Measurements from ENCODE around the gene DECR2. TPM values are rescaled to one million over a fixed set of nuclear protein-coding genes. Genes with fewer than 3 reads are reported as not detected.

Gene DECR2
- total and polyA plus RNA-seq, 12 donors, result 7.0 to 26.0 (median 11.6) TPM

DNA sequence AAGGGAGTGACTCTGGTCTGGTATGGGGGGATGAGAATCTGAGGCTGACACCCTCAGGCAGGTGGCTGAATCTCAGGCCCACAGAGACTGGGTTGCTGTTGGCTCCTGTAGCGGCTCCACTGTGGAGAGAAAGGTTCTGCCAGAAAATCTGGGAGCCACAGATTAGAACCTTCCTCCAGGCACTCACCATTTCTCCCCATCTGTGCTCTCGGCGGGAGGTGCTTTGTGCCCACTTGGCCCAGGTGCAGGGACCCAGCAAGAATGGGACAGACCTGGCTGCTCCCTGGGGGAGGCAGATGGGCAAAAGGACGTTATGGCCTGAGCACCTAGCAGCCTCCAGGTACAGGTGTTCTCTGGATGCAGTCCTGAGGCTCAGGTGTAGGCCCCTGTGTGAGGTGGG is 43.9 kb downstream of the DECR2 start:
- intact Hi-C loops (cut with DNase I), result no loop called here
- DNase-seq, result no peak
- TF ChIP-seq, protein P1, sequence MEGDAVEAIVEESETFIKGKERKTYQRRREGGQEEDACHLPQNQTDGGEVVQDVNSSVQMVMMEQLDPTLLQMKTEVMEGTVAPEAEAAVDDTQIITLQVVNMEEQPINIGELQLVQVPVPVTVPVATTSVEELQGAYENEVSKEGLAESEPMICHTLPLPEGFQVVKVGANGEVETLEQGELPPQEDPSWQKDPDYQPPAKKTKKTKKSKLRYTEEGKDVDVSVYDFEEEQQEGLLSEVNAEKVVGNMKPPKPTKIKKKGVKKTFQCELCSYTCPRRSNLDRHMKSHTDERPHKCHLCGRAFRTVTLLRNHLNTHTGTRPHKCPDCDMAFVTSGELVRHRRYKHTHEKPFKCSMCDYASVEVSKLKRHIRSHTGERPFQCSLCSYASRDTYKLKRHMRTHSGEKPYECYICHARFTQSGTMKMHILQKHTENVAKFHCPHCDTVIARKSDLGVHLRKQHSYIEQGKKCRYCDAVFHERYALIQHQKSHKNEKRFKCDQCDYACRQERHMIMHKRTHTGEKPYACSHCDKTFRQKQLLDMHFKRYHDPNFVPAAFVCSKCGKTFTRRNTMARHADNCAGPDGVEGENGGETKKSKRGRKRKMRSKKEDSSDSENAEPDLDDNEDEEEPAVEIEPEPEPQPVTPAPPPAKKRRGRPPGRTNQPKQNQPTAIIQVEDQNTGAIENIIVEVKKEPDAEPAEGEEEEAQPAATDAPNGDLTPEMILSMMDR (IDR thresholded peaks at IDR 0.05), result no peak
- 85 to 92% methylated on average over 4 of the region's 4 CpGs for WGBS, 2 donors
- Histone ChIP-seq H3K9me3 (no peaks in the 10 kb centered on the region), H3K4me1 (peaks cover 0 to 8% (median 0%) of the 10 kb centered on the region in 9 donors), H3K27me3 (no peaks in the 10 kb centered on the region), H3K4me3 (no peak overlapping the region), H3K36me3 (peaks cover 0 to 18% (median 0%) of the 10 kb centered on the region in 9 donors), H3K27ac (no peak overlapping the region)
- ATAC-seq, result peak in 1 of 8 donors; percentile 12

DNA sequence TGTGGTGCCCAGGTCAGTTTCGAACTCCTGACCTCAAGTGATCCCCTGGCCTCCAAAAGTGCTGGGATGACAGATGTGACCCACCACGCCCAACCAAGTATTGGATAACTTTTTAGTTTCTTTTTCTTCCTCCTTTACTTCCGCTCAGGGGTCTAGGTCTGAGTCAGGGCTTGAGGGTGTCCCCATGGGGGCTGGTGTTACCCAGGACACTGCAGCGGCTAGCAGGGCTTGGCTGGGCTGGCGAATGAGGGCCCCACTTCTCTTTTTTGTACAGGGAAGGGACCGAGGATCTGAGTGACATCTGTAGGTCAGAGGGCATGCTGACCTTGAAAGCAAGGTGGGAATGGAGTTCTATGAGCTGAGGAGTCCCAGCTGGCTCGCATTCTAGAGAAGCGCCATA is 48.7 kb downstream of the DECR2 start:
- Histone ChIP-seq H3K36me3 (no peaks in the 10 kb centered on the region), H3K9me3 (no peaks in the 10 kb centered on the region), H3K27ac (no peak overlapping the region), H3K27me3 (no peaks in the 10 kb centered on the region), H3K4me1 (peaks cover 0 to 9% (median 0%) of the 10 kb centered on the region in 9 donors), H3K4me3 (no peak overlapping the region)
- no peak for DNase-seq
- WGBS, 2 donors, result 83 to 84% methylated on average over 8 of the region's 8 CpGs
- ATAC-seq, result no peak
- intact Hi-C loops (cut with DNase I), result no loop called here
- TF ChIP-seq, protein P1 (IDR thresholded peaks at IDR 0.05), result no peak

DNA sequence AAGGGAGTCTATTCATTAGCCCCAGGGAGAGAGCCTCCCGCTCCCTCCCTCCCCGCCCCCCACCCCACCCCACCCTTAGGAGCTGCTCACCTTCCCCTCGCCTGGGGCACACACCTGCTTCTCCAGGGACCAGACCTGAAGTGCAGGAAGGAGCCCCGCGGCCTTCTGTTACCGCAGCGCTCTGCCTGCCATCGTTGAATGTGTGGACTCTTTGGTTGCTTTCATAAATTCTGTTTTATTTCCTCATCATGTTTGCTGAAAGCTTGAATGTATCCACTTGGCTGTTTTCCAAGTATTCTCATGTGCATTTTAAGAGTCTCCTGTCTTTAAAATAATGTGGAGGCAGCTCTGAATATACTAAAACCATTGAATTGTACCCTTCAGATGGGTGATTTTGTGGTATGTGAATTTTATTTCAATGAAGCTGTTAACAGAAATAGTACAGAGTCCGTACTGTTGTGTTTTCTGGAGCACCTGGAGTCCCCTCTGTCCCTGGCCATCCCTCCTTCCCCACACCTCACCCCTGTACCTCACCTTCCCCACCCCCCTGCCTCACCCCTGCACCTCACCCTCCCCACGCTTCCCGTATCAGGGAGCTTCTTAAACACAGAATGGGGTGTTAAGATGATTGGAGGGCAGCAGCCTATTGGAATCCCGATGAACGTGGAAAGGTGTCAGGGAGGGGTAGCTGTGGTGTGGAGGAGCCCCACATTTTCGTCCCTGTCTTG is 49.3 kb downstream of the DECR2 start:
- 80 to 85% methylated on average over 14 of the region's 14 CpGs for WGBS, 2 donors
- TF ChIP-seq, protein P1 (IDR thresholded peaks at IDR 0.05), result no peak
- no peak for DNase-seq
- Histone ChIP-seq H3K36me3 (peaks cover 0 to 3% (median 0%) of the 10 kb centered on the region in 9 donors), H3K4me1 (peaks cover 0 to 9% (median 0%) of the 10 kb centered on the region in 9 donors), H3K27ac (no peak overlapping the region), H3K27me3 (no peaks in the 10 kb centered on the region), H3K4me3 (no peak overlapping the region), H3K9me3 (no peaks in the 10 kb centered on the region)
- intact Hi-C loops (cut with DNase I), result no loop called here
- no peak for ATAC-seq

DNA sequence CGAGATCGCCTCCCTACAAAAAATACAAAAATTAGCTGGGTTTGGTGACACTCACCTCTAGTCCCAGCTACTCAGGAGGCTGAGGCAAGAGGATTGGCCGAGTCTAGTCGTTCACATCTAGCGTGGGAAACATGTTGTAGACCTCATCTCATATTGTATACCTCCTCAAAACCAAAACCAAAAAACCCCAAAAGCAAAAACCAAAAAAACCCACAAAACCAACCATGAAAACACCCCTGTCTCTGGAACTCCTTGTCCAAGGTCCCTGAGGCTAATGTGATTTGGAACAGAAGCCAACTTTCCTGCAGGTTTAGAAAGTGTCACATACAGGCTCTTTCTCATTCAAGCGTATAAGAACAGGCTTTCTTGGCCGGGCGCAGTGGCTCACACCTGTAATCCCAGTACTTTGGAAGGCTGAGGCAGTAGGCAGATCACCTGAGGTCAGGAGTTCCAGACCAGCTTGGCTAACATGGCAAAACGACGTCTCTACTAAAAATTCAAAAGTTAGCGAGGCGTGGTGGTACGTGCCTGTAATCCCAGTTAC is 52.8 kb downstream of the DECR2 start:
- no peak for DNase-seq
- WGBS, 2 donors, result 94% methylated on average over 13 of the region's 13 CpGs
- no peak for ATAC-seq
- TF ChIP-seq, protein P1 (IDR thresholded peaks at IDR 0.05), result no peak
- H3K4me1 ChIP-seq, result peaks cover 3 to 21% (median 19%) of the 10 kb centered on the region in 9 donors
- no peaks in the 10 kb centered on the region for H3K9me3 ChIP-seq
- no peaks in the 10 kb centered on the region for H3K27me3 ChIP-seq
- H3K4me3 ChIP-seq, result no peak overlapping the region
- H3K27ac ChIP-seq, result no peak overlapping the region
- intact Hi-C loops (cut with DNase I), result no loop called here
- H3K36me3 ChIP-seq, result peaks cover 0 to 3% (median 0%) of the 10 kb centered on the region in 9 donors

Measured in heart right ventricle (tissue), 16 donors.